ENCODE results near the gene CTNNA2.

DNA sequence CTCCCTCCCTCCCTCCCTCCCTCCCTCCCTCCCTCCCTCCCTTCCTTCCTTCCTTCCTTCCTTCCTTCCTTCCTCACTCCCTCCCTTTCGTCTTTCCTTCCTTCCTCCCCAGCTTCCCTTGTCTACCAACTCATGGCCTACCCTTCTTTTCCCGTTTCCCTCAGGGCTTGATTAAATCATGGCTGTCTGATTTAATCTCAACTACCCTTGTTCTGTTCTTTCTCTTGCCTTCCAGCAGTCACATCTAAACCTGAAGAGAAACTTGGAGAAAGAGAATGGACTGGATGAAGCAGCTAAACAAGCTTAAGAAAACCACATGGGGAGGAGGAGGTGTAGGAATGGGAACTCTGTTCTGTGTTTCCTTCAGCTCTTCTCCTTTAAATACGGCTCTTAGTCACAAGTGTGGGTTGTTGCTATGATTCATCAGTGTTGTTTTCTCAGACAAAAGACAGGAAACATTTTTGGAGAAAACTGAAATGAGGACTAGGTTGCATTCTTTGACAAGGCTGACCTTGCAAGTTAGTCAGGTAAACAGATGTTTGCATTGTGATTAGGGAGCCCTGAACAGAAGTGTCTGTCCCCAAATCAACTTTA, 613.8 kb downstream of the CTNNA2 start:
- TF ChIP-seq POLR2AphosphoS5 (IDR thresholded peaks at IDR 0.05; ENCODE audit: low read depth, low read length) (no peak), POLR2A (IDR thresholded peaks at IDR 0.05; ENCODE audit: low read depth, low read length) (no peak)
